HTR-8/SVneo (cell line): ENCODE data around the gene SLC25A19.
A peak's percentile ranks its signal among the peaks of the same experiment; 100 is the strongest.

Experiments used
- DNase-seq: peaks from one replicate; pipeline ENCODE4 v3.0.0; 2011; ENCODE audit warnings: low spot score, mixed read lengths; ENCODE audit not compliant: insufficient read length
- FAIRE-seq: peaks from 2 replicates; lab custom pipeline; 2011; peaks lifted over from hg19 to GRCh38; lab: Jason Lieb, UNC

Gene SLC25A19

GRCh38 chr17:75289115-75289831 lies at the start of gene SLC25A19:
TSS of gene SLC25A19 (minus strand) at chr17:75289433. CDS start at chr17:75286764, 2,669 bp downstream.
- FAIRE-seq (peak; percentile 98), DNase-seq (peak; percentile 100)

- no peak for DNase-seq
These were observed 49.1 kb upstream of the SLC25A19 start for GRCh38 chr17:75338335-75338734.

GRCh38 chr17:75335315-75335714 lies 46.1 kb upstream of the SLC25A19 start:
- FAIRE-seq (no peak), DNase-seq (no peak)

More at GRCh38 chr17:75338335-75338734, 49.1 kb upstream of the SLC25A19 start:
- no peak for FAIRE-seq

GRCh38 chr17:75334723-75335122 lies 45.5 kb upstream of the SLC25A19 start:
- DNase-seq (no peak), FAIRE-seq (no peak)

- FAIRE-seq (no peak), DNase-seq (no peak)
These were observed 42.4 kb upstream of the SLC25A19 start for GRCh38 chr17:75331671-75332070.

GRCh38 chr17:75327757-75328156 lies 38.5 kb upstream of the SLC25A19 start:
- no peak for FAIRE-seq
- DNase-seq, result no peak

- DNase-seq, result peak; percentile 74
- peak; percentile 69 for FAIRE-seq
These were observed 37.1 kb upstream of the SLC25A19 start for GRCh38 chr17:75326226-75326848.

- DNase-seq, result no peak
- no peak for FAIRE-seq
These were observed 36.6 kb upstream of the SLC25A19 start for GRCh38 chr17:75325827-75326225.

GRCh38 chr17:75325348-75325747 lies 36.1 kb upstream of the SLC25A19 start:
- DNase-seq (no peak), FAIRE-seq (no peak)

GRCh38 chr17:75321506-75321905 lies 32.3 kb upstream of the SLC25A19 start:
- DNase-seq, result no peak
- no peak for FAIRE-seq

GRCh38 chr17:75319904-75320691 lies 30.9 kb upstream of the SLC25A19 start:
- DNase-seq, result no peak
- no peak for FAIRE-seq

GRCh38 chr17:75318615-75319222 lies 29.5 kb upstream of the SLC25A19 start:
- FAIRE-seq, result no peak
- no peak for DNase-seq

- DNase-seq, result no peak
- FAIRE-seq, result no peak
These were observed 29.0 kb upstream of the SLC25A19 start for GRCh38 chr17:75318211-75318610.

GRCh38 chr17:75317671-75318070 lies 28.4 kb upstream of the SLC25A19 start:
- no peak for DNase-seq
- FAIRE-seq, result no peak

GRCh38 chr17:75316253-75316652 lies 27.0 kb upstream of the SLC25A19 start:
- DNase-seq, result no peak
- no peak for FAIRE-seq

- DNase-seq (no peak), FAIRE-seq (no peak)
These were observed 26.5 kb upstream of the SLC25A19 start for GRCh38 chr17:75315541-75316243.

GRCh38 chr17:75313941-75314551 lies 24.8 kb upstream of the SLC25A19 start:
- DNase-seq, result no peak
- FAIRE-seq, result no peak

GRCh38 chr17:75308732-75309629 lies 19.7 kb upstream of the SLC25A19 start:
- FAIRE-seq, result no peak
- no peak for DNase-seq
